Sigmoid colon (tissue), 4 donors: ENCODE measurements around the gene SLCO6A1.

Experiments used
- POLR2AphosphoS5 ChIP-seq, 4 donors: sonication (generic); formaldehyde crosslinking; IDR thresholded peaks; one replicate each; pipeline ENCODE4 v1.6.1; 2017; ENCODE audit warnings: antibody characterized with exemption in 4 of 4
- TF ChIP-seq, protein P1 (sequence below), 4 experiments: fragments of 450-650 bp in 3 of 4; fragments of 200-600 bp in 1 of 4; IDR thresholded peaks; one replicate each; pipeline ENCODE4 v1.5.1; 2016 to 2019; ENCODE audit warnings: antibody characterized with exemption in 4 of 4, mild to moderate bottlenecking in 3 of 4, moderate library complexity in 2 of 4

DNA sequence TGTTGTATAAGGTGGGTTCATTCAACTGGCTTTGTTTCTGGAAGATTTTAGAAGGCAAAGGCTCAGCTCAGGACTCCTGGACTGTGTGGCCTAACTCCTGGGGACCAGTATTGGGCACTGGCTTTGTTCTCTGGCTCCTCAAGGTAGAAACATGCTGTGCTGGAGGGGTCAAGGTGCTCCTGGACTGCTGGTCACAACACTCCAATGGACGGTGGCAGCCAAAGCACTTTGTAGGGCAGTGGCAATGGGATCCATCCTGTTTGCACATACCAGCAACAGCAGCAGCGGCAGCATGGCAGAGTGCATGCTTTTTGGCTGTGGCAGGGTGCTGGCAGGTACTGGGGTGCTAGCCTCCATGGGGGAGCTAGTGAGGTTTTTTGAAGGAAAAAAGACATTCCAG is 65.3 kb downstream of the SLCO6A1 start:
- no peak for TF ChIP-seq POLR2AphosphoS5 (IDR thresholded peaks at IDR 0.05)
- TF ChIP-seq, protein P1, sequence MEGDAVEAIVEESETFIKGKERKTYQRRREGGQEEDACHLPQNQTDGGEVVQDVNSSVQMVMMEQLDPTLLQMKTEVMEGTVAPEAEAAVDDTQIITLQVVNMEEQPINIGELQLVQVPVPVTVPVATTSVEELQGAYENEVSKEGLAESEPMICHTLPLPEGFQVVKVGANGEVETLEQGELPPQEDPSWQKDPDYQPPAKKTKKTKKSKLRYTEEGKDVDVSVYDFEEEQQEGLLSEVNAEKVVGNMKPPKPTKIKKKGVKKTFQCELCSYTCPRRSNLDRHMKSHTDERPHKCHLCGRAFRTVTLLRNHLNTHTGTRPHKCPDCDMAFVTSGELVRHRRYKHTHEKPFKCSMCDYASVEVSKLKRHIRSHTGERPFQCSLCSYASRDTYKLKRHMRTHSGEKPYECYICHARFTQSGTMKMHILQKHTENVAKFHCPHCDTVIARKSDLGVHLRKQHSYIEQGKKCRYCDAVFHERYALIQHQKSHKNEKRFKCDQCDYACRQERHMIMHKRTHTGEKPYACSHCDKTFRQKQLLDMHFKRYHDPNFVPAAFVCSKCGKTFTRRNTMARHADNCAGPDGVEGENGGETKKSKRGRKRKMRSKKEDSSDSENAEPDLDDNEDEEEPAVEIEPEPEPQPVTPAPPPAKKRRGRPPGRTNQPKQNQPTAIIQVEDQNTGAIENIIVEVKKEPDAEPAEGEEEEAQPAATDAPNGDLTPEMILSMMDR (IDR thresholded peaks at IDR 0.05), result no peak
